Right lobe of liver (tissue), 4 donors: Measurements from ENCODE around the gene RERE.

ENCODE experiments used
- POLR2A ChIP-seq: fragments of 450-650 bp; IDR thresholded peaks from one replicate; pipeline ENCODE4 v1.6.1; 2017; ENCODE audit warnings: antibody characterized with exemption, mild to moderate bottlenecking
- TF ChIP-seq, protein P1 (sequence below), 4 donors: fragments of 200-600 bp in 3 of 4; fragments of 450-650 bp in 1 of 4; IDR thresholded peaks; one replicate each; pipeline versions ENCODE4 v1.5.1 to v1.8.0; 2016 to 2022; ENCODE audit warnings: antibody characterized with exemption in 4 of 4, mild to moderate bottlenecking in 2 of 4
- donor health status: DM: no; HTN: no; CAD: no.
- donor health status: DM: no; HTN: no; CAD: no.
- donor health status: DM: no; HTN: yes; CAD: no.

DNA sequence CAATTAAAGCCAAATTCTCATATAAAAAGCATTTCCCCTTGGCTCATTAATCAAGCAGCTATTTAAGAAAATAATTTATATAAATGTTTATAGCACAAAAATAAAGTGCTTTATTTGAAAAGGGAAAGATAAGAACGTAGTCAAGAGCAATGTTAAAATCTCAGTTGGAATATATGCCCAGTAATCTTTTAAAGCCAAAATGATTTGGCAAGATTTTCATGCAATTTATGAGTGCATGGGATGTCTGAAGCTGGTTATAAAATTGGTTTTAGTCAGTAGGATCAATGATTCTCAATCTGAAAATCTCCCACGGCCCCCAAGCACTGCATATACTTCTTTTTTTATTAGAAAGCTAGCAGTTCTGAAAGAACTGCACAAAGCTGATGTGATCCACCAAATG lies 188.8 kb downstream of the RERE start:
- no peak for TF ChIP-seq POLR2A
- TF ChIP-seq, protein P1, sequence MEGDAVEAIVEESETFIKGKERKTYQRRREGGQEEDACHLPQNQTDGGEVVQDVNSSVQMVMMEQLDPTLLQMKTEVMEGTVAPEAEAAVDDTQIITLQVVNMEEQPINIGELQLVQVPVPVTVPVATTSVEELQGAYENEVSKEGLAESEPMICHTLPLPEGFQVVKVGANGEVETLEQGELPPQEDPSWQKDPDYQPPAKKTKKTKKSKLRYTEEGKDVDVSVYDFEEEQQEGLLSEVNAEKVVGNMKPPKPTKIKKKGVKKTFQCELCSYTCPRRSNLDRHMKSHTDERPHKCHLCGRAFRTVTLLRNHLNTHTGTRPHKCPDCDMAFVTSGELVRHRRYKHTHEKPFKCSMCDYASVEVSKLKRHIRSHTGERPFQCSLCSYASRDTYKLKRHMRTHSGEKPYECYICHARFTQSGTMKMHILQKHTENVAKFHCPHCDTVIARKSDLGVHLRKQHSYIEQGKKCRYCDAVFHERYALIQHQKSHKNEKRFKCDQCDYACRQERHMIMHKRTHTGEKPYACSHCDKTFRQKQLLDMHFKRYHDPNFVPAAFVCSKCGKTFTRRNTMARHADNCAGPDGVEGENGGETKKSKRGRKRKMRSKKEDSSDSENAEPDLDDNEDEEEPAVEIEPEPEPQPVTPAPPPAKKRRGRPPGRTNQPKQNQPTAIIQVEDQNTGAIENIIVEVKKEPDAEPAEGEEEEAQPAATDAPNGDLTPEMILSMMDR (IDR thresholded peaks at IDR 0.05), result no peak
